Effector memory CD4-positive, alpha-beta T cell (primary cell): ENCODE measurements around the gene SMARCD1.

Source experiments
- DNase-seq, 3 donors: peaks; one replicate each; pipeline ENCODE4 v3.0.0-alpha.2; 2020
- H3K27ac ChIP-seq: 2 replicates; pipeline ENCODE4 v1.7.0; 2013; ENCODE audit warnings: mild to moderate bottlenecking, low read length, moderate library complexity; ENCODE audit not compliant: insufficient read depth, poor library complexity, severe bottlenecking
- H3K27me3 ChIP-seq: replicated peaks from 2 replicates; pipeline ENCODE4 v1.7.0; 2013; ENCODE audit warnings: mild to moderate bottlenecking, low read length; ENCODE audit not compliant: insufficient read depth, control insufficient read depth, poor library complexity, severe bottlenecking
- H3K36me3 ChIP-seq: 2 replicates; pipeline ENCODE4 v1.7.0; 2013; ENCODE audit warnings: mild to moderate bottlenecking, low read length, moderate library complexity; ENCODE audit not compliant: control insufficient read depth, insufficient read depth
- H3K4me1 ChIP-seq: 2 replicates; pipeline ENCODE4 v1.7.0; 2013; ENCODE audit warnings: low read length, mild to moderate bottlenecking; ENCODE audit not compliant: control insufficient read depth, insufficient read depth, poor library complexity, severe bottlenecking
- H3K4me3 ChIP-seq: 2 replicates; pipeline ENCODE4 v1.7.0; 2013; ENCODE audit warnings: low read length, low read depth, mild to moderate bottlenecking; ENCODE audit not compliant: insufficient read depth, poor library complexity, severe bottlenecking
- H3K9me3 ChIP-seq: 2 replicates; pipeline ENCODE4 v1.7.0; 2013; ENCODE audit warnings: mild to moderate bottlenecking, low read length, moderate library complexity; ENCODE audit not compliant: control insufficient read depth

The SMARCD1 gene

GRCh38 chr12:50056639-50056976, 28.5 kb upstream of the SMARCD1 start:
- Histone ChIP-seq H3K9me3 (no peaks in the 10 kb centered on the region), H3K27ac (no peak overlapping the region), H3K4me1 (peaks cover 18% of the 10 kb centered on the region), H3K36me3 (no peaks in the 10 kb centered on the region), H3K4me3 (peak overlapping the region; percentile 62), H3K27me3 (peaks cover 33% of the 10 kb centered on the region)
- no peak for DNase-seq

GRCh38 chr12:50057000-50057841, 27.9 kb upstream of the SMARCD1 start, which contains the start of gene ASIC1:
Gene ASIC1 (plus strand): TSS chr12:50057596. CDS start chr12:50058767, 1,171 bp downstream.
- H3K9me3 ChIP-seq, result no peaks in the 10 kb centered on the region
- no peak within 1 kb of the TSS for H3K27ac ChIP-seq
- H3K4me1 ChIP-seq, result peaks cover 18% of the 10 kb centered on the region
- H3K4me3 ChIP-seq, result peak within 1 kb of the TSS; percentile 62
- H3K36me3 ChIP-seq, result no peaks in the 10 kb centered on the region
- peak in 1 of 3 donors; percentile 12 for DNase-seq
- peaks cover 26% of the 10 kb centered on the region for H3K27me3 ChIP-seq

GRCh38 chr12:50057896-50058670, 27.1 kb upstream of the SMARCD1 start:
- Histone ChIP-seq H3K27me3 (peaks cover 22% of the 10 kb centered on the region), H3K27ac (no peak overlapping the region), H3K9me3 (no peaks in the 10 kb centered on the region), H3K36me3 (no peaks in the 10 kb centered on the region), H3K4me1 (peaks cover 18% of the 10 kb centered on the region), H3K4me3 (peak overlapping the region; percentile 48)
- no peak for DNase-seq

- no peaks in the 10 kb centered on the region for H3K36me3 ChIP-seq
Observed at GRCh38 chr12:50058743-50059312, 26.3 kb upstream of the SMARCD1 start.

GRCh38 chr12:50059440-50060119, 25.6 kb upstream of the SMARCD1 start:
- no peak overlapping the region for H3K4me3 ChIP-seq
- peaks cover 22% of the 10 kb centered on the region for H3K27me3 ChIP-seq
- H3K36me3 ChIP-seq, result no peaks in the 10 kb centered on the region
- H3K27ac ChIP-seq, result no peak overlapping the region
- no peak for DNase-seq
- no peaks in the 10 kb centered on the region for H3K9me3 ChIP-seq
- peaks cover 18% of the 10 kb centered on the region for H3K4me1 ChIP-seq

More at GRCh38 chr12:50058743-50059312, 26.3 kb upstream of the SMARCD1 start:
- Histone ChIP-seq H3K9me3 (no peaks in the 10 kb centered on the region), H3K27ac (no peak overlapping the region), H3K4me1 (peaks cover 18% of the 10 kb centered on the region), H3K4me3 (no peak overlapping the region), H3K27me3 (peaks cover 22% of the 10 kb centered on the region)
- no peak for DNase-seq

- H3K36me3 ChIP-seq, result no peaks in the 10 kb centered on the region
- no peak for DNase-seq
- no peak overlapping the region for H3K4me3 ChIP-seq
- H3K9me3 ChIP-seq, result no peaks in the 10 kb centered on the region
- H3K27ac ChIP-seq, result no peak overlapping the region
- peaks cover 22% of the 10 kb centered on the region for H3K27me3 ChIP-seq
- H3K4me1 ChIP-seq, result peaks cover 18% of the 10 kb centered on the region
Observed at GRCh38 chr12:50060120-50060468, 25.0 kb upstream of the SMARCD1 start.

- H3K27ac ChIP-seq, result no peak overlapping the region
- no peak for DNase-seq
- peaks cover 11% of the 10 kb centered on the region for H3K4me1 ChIP-seq
- peaks cover 21% of the 10 kb centered on the region for H3K27me3 ChIP-seq
- no peaks in the 10 kb centered on the region for H3K9me3 ChIP-seq
- no peak overlapping the region for H3K4me3 ChIP-seq
- H3K36me3 ChIP-seq, result no peaks in the 10 kb centered on the region
Observed at GRCh38 chr12:50061171-50061570, 24.0 kb upstream of the SMARCD1 start.

- no peak for DNase-seq
- H3K4me1 ChIP-seq, result peaks cover 6% of the 10 kb centered on the region
- no peaks in the 10 kb centered on the region for H3K9me3 ChIP-seq
- no peaks in the 10 kb centered on the region for H3K36me3 ChIP-seq
- H3K4me3 ChIP-seq, result no peak overlapping the region
- H3K27me3 ChIP-seq, result peaks cover 11% of the 10 kb centered on the region
- no peak overlapping the region for H3K27ac ChIP-seq
Observed at GRCh38 chr12:50061946-50062686, 23.0 kb upstream of the SMARCD1 start.

GRCh38 chr12:50062728-50063460, 22.2 kb upstream of the SMARCD1 start:
- no peak for DNase-seq
- Histone ChIP-seq H3K9me3 (no peaks in the 10 kb centered on the region), H3K36me3 (no peaks in the 10 kb centered on the region), H3K27me3 (peaks cover 5% of the 10 kb centered on the region), H3K4me1 (peaks cover 2% of the 10 kb centered on the region), H3K4me3 (no peak overlapping the region), H3K27ac (no peak overlapping the region)
